Left renal pelvis (tissue), 4 donors: ENCODE data around the gene PARD3B. TPM values are rescaled to one million over a fixed set of nuclear protein-coding genes. Genes with fewer than 3 reads are reported as not detected.

Experiments
- DNase-seq, 4 donors: peaks; one replicate each; pipeline ENCODE4 v3.0.0-alpha.2; 2013; ENCODE audit warnings: low read depth in 4 of 4, low spot score in 3 of 4
- polyA plus RNA-seq, 4 donors: library from polyadenylated mRNA; unstranded; fragments of 120-200 nt; gene quantifications; one replicate each; pipeline ENCODE4 v1.2.1, GENCODE V29; 2013; ENCODE audit not compliant: insufficient read length in 4 of 4

PARD3B gene
- polyA plus RNA-seq, 4 donors, result 22.6 to 39.0 (median 35.4) TPM

- DNase-seq, result no peak
Observed at GRCh38 chr2:205655779-205656456, 1110.6 kb downstream of the PARD3B start.

- no peak for DNase-seq
Observed at GRCh38 chr2:205656461-205656860, 1111.2 kb downstream of the PARD3B start.

- no peak for DNase-seq
Observed at GRCh38 chr2:205656941-205657340, 1111.7 kb downstream of the PARD3B start.

- no peak for DNase-seq
Observed at GRCh38 chr2:205657579-205657978, 1112.3 kb downstream of the PARD3B start.

- DNase-seq, result no peak
Observed at GRCh38 chr2:205658068-205658467, 1112.8 kb downstream of the PARD3B start.

GRCh38 chr2:205658572-205658971 lies 1113.3 kb downstream of the PARD3B start:
- no peak for DNase-seq

- no peak for DNase-seq
Observed at GRCh38 chr2:205659922-205660321, 1114.6 kb downstream of the PARD3B start.

GRCh38 chr2:205660521-205661124 lies 1115.3 kb downstream of the PARD3B start:
- DNase-seq, result no peak

- DNase-seq, result no peak
Observed at GRCh38 chr2:205661281-205661680, 1116.0 kb downstream of the PARD3B start.

GRCh38 chr2:205662206-205662965 lies 1117.1 kb downstream of the PARD3B start:
- DNase-seq, result no peak

GRCh38 chr2:205665791-205666190 lies 1120.5 kb downstream of the PARD3B start:
- no peak for DNase-seq
